T-cell (primary cell): ENCODE results near the gene WSB1. TPM values are rescaled to one million over a fixed set of nuclear protein-coding genes. Genes with fewer than 3 reads are reported as not detected.

Experiments used
- ATAC-seq, 4 experiments: fragments of 200-7000 bp in 3 of 4; fragments of 150-1000 bp in 1 of 4; cut with Tn5 transposase; replicated peaks in 1 of 4; 1 replicate in 3 of 4; 2 replicates in 1 of 4; pipeline ENCODE4 v1.10.0; 2021; ENCODE audit warnings: moderate library complexity in 3 of 4, mild to moderate bottlenecking in 2 of 4, moderate number of reproducible peaks in 1 of 4
- CTCF ChIA-PET, 2 donors: fragments of 300-600 bp; sonication (Branson Sonifier 250); formaldehyde crosslinking; loops; one replicate each; lab custom pipeline; 2022; ENCODE audit warnings: antibody characterized with exemption in 2 of 2; lab: Charles Lee
- POLR2A ChIA-PET, 2 donors: fragments of 300-600 bp; sonication (Branson Sonifier 250); formaldehyde crosslinking; loops; one replicate each; lab custom pipeline; 2022; ENCODE audit warnings: antibody characterized with exemption in 2 of 2; lab: Charles Lee
- DNase-seq, 35 experiments: peaks; one replicate each; pipeline versions ENCODE4 v3.0.0 to v3.0.0-alpha.2; 2013 to 2023
- H3K27ac ChIP-seq: one replicate; pipeline ENCODE4 v1.5.1; 2013; ENCODE audit warnings: low read length
- H3K27me3 ChIP-seq, 2 experiments: replicated peaks in 1 of 2; 1 replicate in 1 of 2; 2 replicates in 1 of 2; pipeline versions ENCODE4 v1.6.1 to v1.7.0; 2013; ENCODE audit warnings: low read length in 1 of 2, mixed read lengths in 1 of 2; ENCODE audit not compliant: control insufficient read depth in 2 of 2, insufficient read depth in 2 of 2; ENCODE audit errors: extremely low read depth in 1 of 2
- H3K36me3 ChIP-seq, 2 donors: 1 replicate in 1 of 2; 2 replicates in 1 of 2; pipeline versions ENCODE4 v1.6.1 to v1.7.0; 2013; ENCODE audit warnings: low read length in 1 of 2; ENCODE audit not compliant: control insufficient read depth in 2 of 2, insufficient read depth in 1 of 2; ENCODE audit errors: extremely low read depth in 1 of 2
- H3K4me1 ChIP-seq, 2 experiments: 1 replicate in 1 of 2; 2 replicates in 1 of 2; pipeline versions ENCODE4 v1.6.1 to v1.7.0; 2013; ENCODE audit warnings: low read length in 2 of 2, mixed read lengths in 1 of 2; ENCODE audit not compliant: insufficient read depth in 2 of 2, control insufficient read depth in 1 of 2; ENCODE audit errors: extremely low read depth in 1 of 2
- H3K4me3 ChIP-seq, 2 donors: 1 replicate in 1 of 2; 2 replicates in 1 of 2; pipeline versions ENCODE4 v1.5.1 to v1.7.0; 2013; ENCODE audit warnings: mild to moderate bottlenecking in 2 of 2, low read length in 1 of 2, moderate library complexity in 1 of 2; ENCODE audit not compliant: control insufficient read depth in 1 of 2; ENCODE audit errors: extremely low read depth in 1 of 2
- H3K9me3 ChIP-seq: 2 replicates; pipeline ENCODE4 v1.7.0; 2013
- H3K27ac Mint-ChIP-seq, 2 donors: one replicate each; pipeline ENCODE4 v1.8.0; 2020 to 2021; ENCODE audit warnings: mild to moderate bottlenecking in 2 of 2, mixed read lengths in 2 of 2
- H3K27me3 Mint-ChIP-seq, 2 donors: one replicate each; pipeline ENCODE4 v1.8.0; 2021 to 2022; ENCODE audit warnings: mixed read lengths in 2 of 2
- H3K36me3 Mint-ChIP-seq: one replicate; pipeline ENCODE4 v1.8.0; 2021; ENCODE audit warnings: mixed read lengths
- H3K4me1 Mint-ChIP-seq, 3 donors: one replicate each; pipeline ENCODE4 v1.8.0; 2020 to 2022; ENCODE audit warnings: mixed read lengths in 3 of 3, mild to moderate bottlenecking in 1 of 3
- H3K4me3 Mint-ChIP-seq, 3 donors: one replicate each; pipeline ENCODE4 v1.8.0; 2020 to 2022; ENCODE audit warnings: mild to moderate bottlenecking in 3 of 3, mixed read lengths in 3 of 3, moderate library complexity in 3 of 3
- H3K9me3 Mint-ChIP-seq, 3 donors: one replicate each; pipeline ENCODE4 v1.8.0; 2020 to 2022; ENCODE audit warnings: mixed read lengths in 3 of 3
- WGBS: methylation state at CpG from one replicate; pipeline ENCODE4 v1.1.5; 2013; ENCODE audit warnings: missing lambda C conversion rate; ENCODE audit not compliant: insufficient coverage; 5-methylcytosine and 5-hydroxymethylcytosine counted together
- total RNA-seq, 35 experiments: library from RNA in 6 of 35; stranded (reverse) in 6 of 35; fragments of 120-200 nt in 1 of 35; gene quantifications; one replicate each; pipeline versions ENCODE4 v1.2.1 to v1.2.4 and lab custom pipeline; 2013 to 2026

WSB1 gene
- total RNA-seq, 5 donors from 2014 or later (not counting 1 experiment from before 2014, with no cell fraction given) = 103 to 142 (median 115) TPM

DNA sequence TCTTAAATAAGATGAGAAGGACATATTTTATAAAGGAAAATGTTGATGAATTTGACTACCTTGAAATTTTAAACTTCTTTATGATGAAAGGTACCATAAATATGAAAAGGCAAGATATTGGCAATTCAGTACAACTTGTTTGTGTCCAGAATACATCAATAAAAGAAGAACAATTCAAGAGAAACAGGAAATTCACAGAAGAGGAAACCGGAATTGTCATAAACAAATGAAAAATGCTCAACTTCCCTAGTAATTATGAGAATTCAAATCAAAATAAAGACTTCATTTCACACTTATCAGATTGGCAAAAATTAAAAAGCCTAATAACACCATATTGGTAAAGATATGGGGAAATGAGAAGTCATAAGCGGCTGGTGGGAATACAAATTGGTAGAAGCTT is 54.3 kb downstream of the WSB1 start:
- H3K27me3 Mint-ChIP-seq = peaks cover 3 to 9% of the 10 kb centered on the region in 2 donors
- Histone ChIP-seq H3K27ac (no peak overlapping the region), H3K36me3 (no peaks in the 10 kb centered on the region), H3K9me3 (no peaks in the 10 kb centered on the region), H3K4me3 (no peak overlapping the region), H3K27me3 (peaks cover 0 to 13% of the 10 kb centered on the region in 2 experiments), H3K4me1 (peaks cover 0 to 10% of the 10 kb centered on the region in 2 experiments)
- H3K4me3 Mint-ChIP-seq = peak overlapping the region in 2 of 3 donors; percentile 30 to 44
- WGBS = no CpG with 5 or more reads among the region's 2 CpGs
- H3K27ac Mint-ChIP-seq = no peak overlapping the region
- CTCF ChIA-PET = interaction anchor here in 1 of 2 donors (0.6 kb wide), 1 partner anchor 53 kb away, joined by 4 read pairs; no protein-coding TSS in a partner anchor
- H3K36me3 Mint-ChIP-seq = no peaks in the 10 kb centered on the region
- DNase-seq (no peak), ATAC-seq (no peak)
- POLR2A ChIA-PET = no interaction called here
- no peaks in the 10 kb centered on the region for H3K9me3 Mint-ChIP-seq
- H3K4me1 Mint-ChIP-seq = peaks cover 8 to 32% (median 20%) of the 10 kb centered on the region in 3 donors

DNA sequence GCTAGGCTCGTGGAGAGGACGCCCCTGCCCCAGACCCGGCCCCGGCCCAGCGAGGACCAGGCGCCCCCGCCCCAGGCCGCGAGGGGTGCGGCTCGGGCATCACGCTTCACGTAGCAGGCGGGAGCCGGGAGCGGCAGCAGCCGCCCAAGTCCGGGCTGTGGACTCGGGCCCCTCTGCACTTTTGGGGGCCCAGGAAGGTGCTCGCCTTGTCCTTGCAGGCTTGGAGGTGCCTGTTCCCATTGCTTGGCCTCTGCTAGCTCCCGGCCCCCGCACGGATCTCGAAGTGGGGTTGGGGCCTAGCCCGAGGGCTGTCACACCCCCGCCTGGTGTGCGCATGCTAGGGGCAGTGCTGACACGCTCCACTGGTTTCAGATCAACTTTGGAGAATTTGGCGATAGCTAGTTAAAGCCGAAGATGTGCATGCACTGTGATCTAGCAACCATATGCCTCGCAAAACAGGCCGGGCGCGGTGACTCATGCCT is 55.7 kb downstream of the WSB1 start:
- CTCF ChIA-PET = interaction anchor here in 1 of 2 donors (0.6 to 1.6 kb wide), 3 partner anchors 108 to 250 kb away, joined by 3 to 4 read pairs (median 3); no protein-coding TSS in a partner anchor

DNA sequence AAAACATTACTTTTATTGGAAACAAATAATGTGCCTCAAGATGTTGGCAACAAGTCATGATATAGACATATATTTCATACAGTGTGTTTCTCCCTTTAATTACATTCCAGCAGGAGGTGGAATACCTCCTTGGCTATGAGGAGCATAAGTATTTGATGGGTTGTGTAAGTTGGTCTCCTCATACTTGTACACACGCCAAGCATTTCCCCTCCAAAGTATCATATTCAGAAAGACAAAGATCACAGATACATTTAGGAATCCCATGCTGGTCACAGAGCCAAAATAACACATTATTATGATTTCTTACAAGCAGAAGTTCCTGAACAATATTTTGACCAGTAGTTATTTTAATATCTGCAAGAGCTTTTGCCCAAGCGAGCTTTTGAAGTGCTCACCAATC is 57.8 kb downstream of the WSB1 start:
- Mint-ChIP-seq H3K9me3 (no peaks in the 10 kb centered on the region), H3K4me3 (no peak overlapping the region)
- no peaks in the 10 kb centered on the region for H3K27me3 ChIP-seq

More for the DNA sequence above, 55.7 kb downstream of the WSB1 start:
- H3K4me1 ChIP-seq = peaks cover 0 to 22% of the 10 kb centered on the region in 2 experiments
- no peaks in the 10 kb centered on the region for H3K9me3 Mint-ChIP-seq
- no peak overlapping the region for H3K27ac Mint-ChIP-seq
- WGBS = 94% methylated on average over 28 of the region's 34 CpGs
- no peak for ATAC-seq
- POLR2A ChIA-PET = interaction anchor here in 1 of 2 donors (1.1 kb wide), 1 partner anchor 55 kb away, joined by 5 read pairs; no protein-coding TSS in a partner anchor
- peak overlapping the region in 1 of 3 donors; percentile 17 for H3K4me3 Mint-ChIP-seq
- H3K27me3 ChIP-seq = peaks cover 0 to 3% of the 10 kb centered on the region in 2 experiments
- no peak for DNase-seq
- H3K4me1 Mint-ChIP-seq = peaks cover 13 to 38% (median 32%) of the 10 kb centered on the region in 3 donors
- no peaks in the 10 kb centered on the region for H3K36me3 Mint-ChIP-seq
- H3K27me3 Mint-ChIP-seq = no peaks in the 10 kb centered on the region
- H3K27ac ChIP-seq = no peak overlapping the region
- H3K4me3 ChIP-seq = no peak overlapping the region
- H3K9me3 ChIP-seq = no peaks in the 10 kb centered on the region
- H3K36me3 ChIP-seq = no peaks in the 10 kb centered on the region

DNA sequence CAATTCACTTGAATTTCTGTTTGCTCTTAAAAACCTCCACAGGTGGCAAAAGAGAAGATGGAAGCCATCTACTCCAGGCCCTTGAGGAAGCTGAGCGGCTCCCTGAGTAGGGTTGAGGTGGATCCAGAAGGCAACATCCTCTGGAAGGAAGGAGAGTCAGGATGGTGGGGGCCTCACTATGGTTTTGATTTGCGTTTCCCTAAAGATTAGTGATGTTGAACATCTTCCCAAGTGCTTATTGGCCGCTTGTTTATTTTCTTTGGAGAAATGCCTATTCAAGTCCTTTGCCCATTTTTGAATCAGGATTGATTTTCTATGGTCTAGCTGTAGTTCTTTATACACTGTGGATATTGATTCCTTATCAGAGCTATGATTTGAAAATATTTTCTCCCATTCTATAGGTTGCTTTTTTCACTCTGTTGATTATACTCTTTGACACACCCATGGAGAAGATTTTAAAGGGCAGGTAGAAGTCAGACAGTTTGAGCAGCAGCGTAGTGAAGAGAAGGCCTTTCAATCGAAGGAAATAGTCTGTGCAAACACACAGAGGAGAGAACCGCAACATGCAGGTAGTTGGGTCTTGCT is 58.6 kb downstream of the WSB1 start:
- Mint-ChIP-seq H3K9me3 (no peaks in the 10 kb centered on the region), H3K27ac (peak overlapping the region; percentile 70 to 73), H3K4me3 (peak overlapping the region; percentile 57 to 82 (median 77)), H3K36me3 (no peaks in the 10 kb centered on the region), H3K27me3 (no peaks in the 10 kb centered on the region), H3K4me1 (peaks cover 14 to 43% (median 34%) of the 10 kb centered on the region in 3 donors)
- DNase-seq (no peak), ATAC-seq (no peak)
- POLR2A ChIA-PET = interaction anchor here (0.6 kb wide), 2 partner anchors 58 to 91 kb away, joined by 3 to 4 read pairs; no protein-coding TSS in a partner anchor
- H3K27me3 ChIP-seq = peaks cover 0 to 3% of the 10 kb centered on the region in 2 experiments
- no peaks in the 10 kb centered on the region for H3K36me3 ChIP-seq
- 98% methylated on average over 5 of the region's 6 CpGs for WGBS
- no peaks in the 10 kb centered on the region for H3K9me3 ChIP-seq
- CTCF ChIA-PET = interaction anchor here (0.6 to 1.0 kb wide), 5 partner anchors 48 to 249 kb away, joined by 3 to 6 read pairs (median 3); no protein-coding TSS in a partner anchor
- H3K4me3 ChIP-seq = no peak overlapping the region
- H3K27ac ChIP-seq = peak overlapping the region; percentile 77
- H3K4me1 ChIP-seq = peaks cover 0 to 26% of the 10 kb centered on the region in 2 experiments

More for the DNA sequence above, 57.8 kb downstream of the WSB1 start:
- H3K4me3 ChIP-seq = no peak overlapping the region
- ATAC-seq (no peak), DNase-seq (no peak)
- 100% methylated on average over 1 of the region's 2 CpGs for WGBS
- peaks cover 14 to 41% (median 34%) of the 10 kb centered on the region in 3 donors for H3K4me1 Mint-ChIP-seq
- CTCF ChIA-PET = interaction anchor here in 1 of 2 donors (1.0 kb wide), 3 partner anchors 47 to 250 kb away, joined by 3 to 6 read pairs (median 3); no protein-coding TSS in a partner anchor
- peaks cover 0 to 26% of the 10 kb centered on the region in 2 experiments for H3K4me1 ChIP-seq
- H3K27ac Mint-ChIP-seq = peak overlapping the region; percentile 70 to 73
- no peaks in the 10 kb centered on the region for H3K9me3 ChIP-seq
- no peaks in the 10 kb centered on the region for H3K36me3 ChIP-seq
- H3K36me3 Mint-ChIP-seq = no peaks in the 10 kb centered on the region
- no peak overlapping the region for H3K27ac ChIP-seq
- POLR2A ChIA-PET = interaction anchor here in 1 of 2 donors (0.6 kb wide), 1 partner anchor 57 kb away, joined by 3 read pairs; no protein-coding TSS in a partner anchor
- H3K27me3 Mint-ChIP-seq = no peaks in the 10 kb centered on the region

DNA sequence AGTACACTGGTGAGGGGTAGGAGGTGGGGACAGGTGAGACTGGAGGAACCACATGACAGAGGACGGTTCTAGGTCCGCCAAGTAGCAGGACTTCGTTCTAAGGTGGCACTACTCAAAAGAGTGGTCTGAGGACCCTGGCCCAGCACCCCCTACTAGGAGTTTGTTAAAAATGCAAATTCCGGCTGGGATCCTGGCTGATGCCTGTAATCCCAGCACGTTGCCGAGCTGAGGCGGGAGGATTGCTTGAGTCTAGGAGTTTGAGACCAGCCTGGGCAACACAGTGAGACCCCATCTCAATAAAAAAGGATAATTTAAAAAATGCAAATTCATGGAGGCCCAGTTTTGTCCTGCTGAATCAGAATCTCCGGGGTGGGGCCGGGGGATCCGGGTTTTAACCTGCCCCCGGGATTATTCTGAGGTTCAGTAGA is 59.1 kb downstream of the WSB1 start:
- Histone ChIP-seq H3K9me3 (no peaks in the 10 kb centered on the region), H3K27me3 (peaks cover 0 to 3% of the 10 kb centered on the region in 2 experiments), H3K4me1 (peaks cover 0 to 26% of the 10 kb centered on the region in 2 experiments), H3K27ac (peak overlapping the region; percentile 77), H3K4me3 (peak overlapping the region; percentile 51 to 79), H3K36me3 (no peaks in the 10 kb centered on the region)
- H3K9me3 Mint-ChIP-seq = no peaks in the 10 kb centered on the region
- no peaks in the 10 kb centered on the region for H3K27me3 Mint-ChIP-seq
- H3K4me1 Mint-ChIP-seq = peaks cover 14 to 40% (median 34%) of the 10 kb centered on the region in 3 donors
- peak in 2 of 35 experiments; percentile 6 to 13 for DNase-seq
- no peak for ATAC-seq
- POLR2A ChIA-PET = no interaction called here
- peak overlapping the region; percentile 70 to 73 for H3K27ac Mint-ChIP-seq
- peak overlapping the region; percentile 57 to 82 (median 77) for H3K4me3 Mint-ChIP-seq
- WGBS = 40% methylated on average over 6 of the region's 11 CpGs
- CTCF ChIA-PET = interaction anchor here in 1 of 2 donors (0.8 kb wide), 1 partner anchor 247 kb away, joined by 3 read pairs; no protein-coding TSS in a partner anchor
- no peaks in the 10 kb centered on the region for H3K36me3 Mint-ChIP-seq

DNA sequence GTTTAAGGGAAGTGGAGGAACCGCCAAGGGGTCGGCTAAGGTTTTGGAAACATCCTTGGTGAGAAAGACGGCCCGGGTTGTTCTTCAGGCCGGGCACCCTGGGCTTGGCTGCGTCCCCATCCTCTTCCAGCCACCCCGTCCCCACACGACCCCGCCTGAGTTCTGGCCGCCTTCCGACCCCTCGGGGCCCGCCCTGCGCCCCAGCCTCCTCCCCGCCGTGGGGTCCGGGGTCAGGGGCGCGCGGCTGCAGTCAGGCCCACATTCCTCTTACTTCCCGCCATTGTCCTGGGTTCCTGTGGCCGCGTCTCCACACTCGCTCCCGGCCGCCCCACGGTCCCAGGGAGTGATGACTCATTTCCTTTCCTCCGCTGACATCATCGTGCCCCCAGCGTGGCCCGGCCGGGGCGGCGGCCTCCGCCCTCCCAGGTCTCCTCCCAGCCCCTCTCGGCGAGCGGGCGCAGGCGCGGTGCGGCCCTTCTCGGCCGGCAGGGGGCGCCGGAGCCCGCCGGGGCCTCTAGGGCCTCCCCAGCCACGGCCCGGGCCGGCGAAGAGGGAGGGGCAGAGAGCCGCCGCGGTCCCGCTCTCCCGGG is 59.6 kb downstream of the WSB1 start:
- CTCF ChIA-PET = interaction anchor here (0.6 to 2.5 kb wide), 11 partner anchors 25 to 251 kb away, joined by 3 to 14 read pairs (median 5); partner anchors contain the start of genes KSR1 (in 1 of the 2) and WSB1 (in 1 of the 2)
- Histone ChIP-seq H3K36me3 (no peaks in the 10 kb centered on the region), H3K9me3 (no peaks in the 10 kb centered on the region), H3K4me1 (peaks cover 0 to 25% of the 10 kb centered on the region in 2 experiments), H3K27me3 (peaks cover 0 to 3% of the 10 kb centered on the region in 2 experiments), H3K4me3 (peak overlapping the region; percentile 57 to 79), H3K27ac (peak overlapping the region; percentile 77)
- DNase-seq (peak; percentile 64 to 92 (median 77)), ATAC-seq (peak; percentile 88 to 94 (median 92))
- no peaks in the 10 kb centered on the region for H3K27me3 Mint-ChIP-seq
- under 1% methylated on average over 52 of the region's 57 CpGs for WGBS
- H3K4me3 Mint-ChIP-seq = peak overlapping the region; percentile 57 to 82 (median 77)
- peaks cover 14 to 35% (median 29%) of the 10 kb centered on the region in 3 donors for H3K4me1 Mint-ChIP-seq
- POLR2A ChIA-PET = no interaction called here
- peak overlapping the region; percentile 81 to 87 for H3K27ac Mint-ChIP-seq
- no peaks in the 10 kb centered on the region for H3K36me3 Mint-ChIP-seq
- no peaks in the 10 kb centered on the region for H3K9me3 Mint-ChIP-seq
